Fibroblast of villous mesenchyme (primary cell): ENCODE data around the gene GLS. TPM values are rescaled to one million over a fixed set of nuclear protein-coding genes. Genes with fewer than 3 reads are reported as not detected.

Source experiments
- DNase-seq: peaks from one replicate; pipeline ENCODE4 v3.0.0-alpha.2; 2010; ENCODE audit warnings: low read depth
- H3K4me3 ChIP-seq: 2 replicates; pipeline ENCODE4 v1.5.1; 2011; ENCODE audit warnings: low read depth, mild to moderate bottlenecking, low read length
- CTCF ChIP-seq: IDR thresholded peaks from 2 replicates; pipeline ENCODE4 v1.5.1; 2012; ENCODE audit warnings: low read depth, mild to moderate bottlenecking, low read length; ENCODE audit not compliant: insufficient read depth
- total RNA-seq: library from RNA; depleted of rRNA; stranded (reverse); fragments of >200 nt; gene quantifications from 2 replicates; pipeline ENCODE4 v1.2.3, GENCODE V29; 2012

GLS gene
- total RNA-seq, 1 donor = 519 TPM

DNA sequence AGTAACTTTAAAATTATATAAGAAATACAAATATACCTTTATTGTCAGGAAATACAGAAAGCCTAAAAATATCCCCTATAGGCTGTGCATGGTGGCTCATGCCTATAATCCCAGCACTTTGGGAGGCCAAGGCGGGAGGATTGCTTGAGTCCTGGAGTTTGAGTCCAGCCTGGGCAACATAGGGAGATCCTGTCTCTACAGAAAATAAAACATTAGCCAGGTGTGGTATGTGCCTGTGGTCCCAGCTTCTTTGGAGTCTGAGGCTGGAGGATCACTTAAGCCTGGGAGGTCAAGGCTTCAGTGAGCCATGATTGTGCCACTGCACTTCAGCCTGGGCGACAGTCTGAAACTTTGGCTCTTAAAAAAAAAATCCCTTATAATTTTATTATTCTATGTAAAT lies 29.1 kb downstream of the GLS start:
- no peak for DNase-seq

GRCh38 chr2:190910341-190911136 lies 29.9 kb downstream of the GLS start:
- H3K4me3 ChIP-seq = no peak overlapping the region
- TF ChIP-seq CTCF = no peak
- peak; percentile 54 for DNase-seq

More for the DNA sequence above, 29.1 kb downstream of the GLS start:
- no peak for TF ChIP-seq CTCF
- no peak overlapping the region for H3K4me3 ChIP-seq

- no peak overlapping the region for H3K4me3 ChIP-seq
- DNase-seq = peak; percentile 62
- TF ChIP-seq CTCF = no peak
Measured at GRCh38 chr2:190911813-190912212, 31.2 kb downstream of the GLS start.

DNA sequence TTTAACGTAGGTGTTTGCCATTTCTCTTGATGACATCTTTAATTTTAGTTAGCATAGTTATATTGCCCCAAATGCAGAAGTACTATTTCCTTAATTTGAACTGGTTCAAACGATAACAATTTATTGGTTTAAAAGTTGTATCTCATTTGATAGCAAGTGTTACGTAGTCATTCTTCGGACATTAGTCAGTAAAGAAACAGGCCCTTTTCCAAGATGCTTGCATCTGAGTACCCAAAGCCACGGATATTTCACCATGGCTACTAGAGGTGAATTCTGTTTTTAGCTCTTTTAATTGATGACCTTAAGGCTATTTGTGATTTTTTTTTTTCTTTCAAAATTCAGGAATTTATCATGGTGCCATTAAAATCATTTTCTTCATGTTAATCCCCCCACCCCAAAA lies 32.1 kb downstream of the GLS start:
- peak; percentile 29 for DNase-seq
- TF ChIP-seq CTCF = no peak
- no peak overlapping the region for H3K4me3 ChIP-seq

DNA sequence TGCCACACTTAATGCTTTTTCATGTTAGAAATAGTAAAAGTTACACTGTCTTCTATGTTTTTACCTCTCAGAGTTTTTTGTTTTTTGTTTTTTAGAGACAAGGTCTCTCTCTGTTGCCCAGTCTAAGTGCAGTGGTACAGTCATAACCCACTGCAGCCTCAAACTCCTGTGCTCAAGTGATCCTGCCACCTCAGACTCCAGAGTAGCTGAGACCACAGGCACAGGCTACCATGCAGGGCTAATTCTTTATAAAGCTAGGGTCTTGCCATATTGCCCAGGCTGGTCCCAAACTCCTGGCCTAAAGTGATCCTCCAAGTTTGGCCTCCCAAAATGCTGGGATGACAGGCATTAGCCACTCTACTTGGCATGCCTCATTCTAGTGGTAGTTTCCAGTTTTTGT lies 33.1 kb downstream of the GLS start:
- no peak for TF ChIP-seq CTCF
- DNase-seq = no peak
- H3K4me3 ChIP-seq = no peak overlapping the region

DNA sequence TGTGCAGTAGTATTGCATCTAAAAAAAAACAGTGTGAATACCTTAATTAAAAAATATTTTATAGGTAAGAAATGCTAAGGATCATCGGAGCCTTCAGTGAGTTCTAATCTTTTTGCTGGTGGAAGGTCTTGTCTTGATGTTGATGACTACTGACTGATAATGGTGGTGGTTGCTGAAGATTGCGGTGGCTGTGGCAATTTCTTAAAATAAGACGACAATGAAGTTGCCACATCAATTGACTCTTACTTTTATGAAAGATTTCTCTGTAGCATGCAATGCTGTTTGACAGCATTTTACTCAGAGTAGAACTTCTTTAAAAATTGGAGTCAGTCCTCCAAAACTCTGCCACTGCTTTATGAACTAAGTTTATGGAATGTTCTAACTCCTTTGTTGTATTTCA lies 36.2 kb downstream of the GLS start:
- no peak for TF ChIP-seq CTCF
- DNase-seq = no peak
- no peak overlapping the region for H3K4me3 ChIP-seq

DNA sequence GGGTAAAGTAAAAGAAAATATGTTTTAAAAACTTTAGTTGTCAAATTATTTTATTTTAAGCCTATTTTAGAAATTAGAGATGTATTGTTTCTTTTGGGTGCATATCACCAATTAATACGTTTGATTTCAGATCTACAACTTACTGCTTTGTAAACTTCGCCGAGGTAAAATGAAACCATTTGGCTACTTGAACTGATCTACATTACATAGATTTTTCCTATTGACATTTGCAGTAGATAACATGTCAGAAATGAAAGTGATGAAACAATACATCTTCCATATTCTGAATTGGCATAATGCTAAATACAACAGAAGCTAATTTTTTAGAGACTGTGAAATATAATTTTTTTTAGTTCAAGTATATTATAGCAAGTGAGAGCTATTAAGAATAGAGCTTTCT lies 39.5 kb downstream of the GLS start:
- TF ChIP-seq CTCF = no peak
- DNase-seq = no peak
- H3K4me3 ChIP-seq = no peak overlapping the region
